ENCODE results near the gene FXYD3. TPM values are rescaled to one million over a fixed set of nuclear protein-coding genes. Genes with fewer than 3 reads are reported as not detected.

FXYD3 gene
- polyA plus RNA-seq, 1 of the 3 experiments (the other 2 are of a cell fraction), result not detected

DNA sequence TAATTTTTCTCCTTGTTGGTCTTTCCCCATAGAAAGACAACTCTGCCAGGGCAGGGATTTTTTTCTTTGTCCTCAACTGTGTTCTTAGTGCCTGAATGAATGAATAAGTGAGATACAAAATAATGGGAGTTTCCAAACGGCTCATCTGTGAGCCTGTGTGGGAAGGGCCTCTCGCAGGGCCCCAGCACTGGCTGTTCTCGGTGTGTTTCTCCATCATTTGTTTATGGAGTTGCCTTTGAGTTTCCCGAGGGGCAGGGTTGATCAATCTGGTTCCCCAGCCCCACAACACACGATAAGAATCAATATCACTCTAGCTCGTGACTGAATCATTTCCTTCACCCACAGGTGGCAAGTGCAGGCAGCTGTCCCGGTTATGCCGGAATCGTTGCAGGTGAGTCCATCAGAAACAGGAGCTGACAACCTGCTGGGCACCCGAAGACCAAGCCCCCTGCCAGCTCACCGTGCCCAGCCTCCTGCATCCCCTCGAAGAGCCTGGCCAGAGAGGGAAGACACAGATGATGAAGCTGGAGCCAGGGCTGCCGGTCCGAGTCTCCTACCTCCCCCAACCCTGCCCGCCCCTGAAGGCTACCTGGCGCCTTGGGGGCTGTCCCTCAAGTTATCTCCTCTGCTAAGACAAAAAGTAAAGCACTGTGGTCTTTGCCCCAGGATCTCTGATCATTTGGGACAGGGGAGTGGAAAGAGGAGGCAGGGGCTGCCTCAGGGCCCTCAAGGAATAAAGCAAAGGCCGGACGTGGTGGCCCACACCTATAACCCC, 53.8 kb downstream of the FXYD3 start:
- H3K9me3 ChIP-seq, result no peaks in the 10 kb centered on the region
- no peaks in the 10 kb centered on the region for H3K9me2 ChIP-seq
- WGBS (ENCODE audit: low lambda C conversion rate), result 67% methylated on average over 17 of the region's 18 CpGs
- H3K27ac ChIP-seq (ENCODE audit: low read depth in 2 of 2, low read length in 1 of 2), result no peak overlapping the region
- H3K27me3 ChIP-seq (ENCODE audit: insufficient read depth), result no peaks in the 10 kb centered on the region
- POLR2A ChIA-PET, result no interaction called here
- peaks cover 8 to 36% of the 10 kb centered on the region in 2 experiments for H3K36me3 ChIP-seq (replicated peaks in 1 of 2; ENCODE audit: control insufficient read depth in 1 of 2, insufficient read depth in 2 of 2, low read length in 1 of 2)
- no peaks in the 10 kb centered on the region for H3K79me2 ChIP-seq (ENCODE audit: insufficient read depth)
- no peak overlapping the region for H3K4me2 ChIP-seq
- no peaks in the 10 kb centered on the region for H4K20me1 ChIP-seq (ENCODE audit: insufficient read depth)
- CTCF ChIA-PET, result no interaction called here
- no peak overlapping the region for H3K9ac ChIP-seq
- no peak for DNase-seq
- TF ChIP-seq, protein P1, sequence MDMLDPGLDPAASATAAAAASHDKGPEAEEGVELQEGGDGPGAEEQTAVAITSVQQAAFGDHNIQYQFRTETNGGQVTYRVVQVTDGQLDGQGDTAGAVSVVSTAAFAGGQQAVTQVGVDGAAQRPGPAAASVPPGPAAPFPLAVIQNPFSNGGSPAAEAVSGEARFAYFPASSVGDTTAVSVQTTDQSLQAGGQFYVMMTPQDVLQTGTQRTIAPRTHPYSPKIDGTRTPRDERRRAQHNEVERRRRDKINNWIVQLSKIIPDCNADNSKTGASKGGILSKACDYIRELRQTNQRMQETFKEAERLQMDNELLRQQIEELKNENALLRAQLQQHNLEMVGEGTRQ (IDR thresholded peaks at IDR 0.05; ENCODE audit: borderline replicate concordance, low read depth, low read length), result no peak
- TF ChIP-seq, protein P2, sequence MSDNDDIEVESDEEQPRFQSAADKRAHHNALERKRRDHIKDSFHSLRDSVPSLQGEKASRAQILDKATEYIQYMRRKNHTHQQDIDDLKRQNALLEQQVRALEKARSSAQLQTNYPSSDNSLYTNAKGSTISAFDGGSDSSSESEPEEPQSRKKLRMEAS (IDR thresholded peaks at IDR 0.05; ENCODE audit: low read depth), result no peak
- TF ChIP-seq GATA2 (CRISPR knock-in tag; IDR thresholded peaks at IDR 0.05), result no peak
- no peak for TF ChIP-seq MEF2A (IDR thresholded peaks at IDR 0.05; ENCODE audit: borderline replicate concordance, low read depth)
- no peak for TF ChIP-seq JUND (IDR thresholded peaks at IDR 0.05)
- no peak for TF ChIP-seq YY1 (IDR thresholded peaks at IDR 0.05; ENCODE audit: low read depth)
- TF ChIP-seq, protein P3, sequence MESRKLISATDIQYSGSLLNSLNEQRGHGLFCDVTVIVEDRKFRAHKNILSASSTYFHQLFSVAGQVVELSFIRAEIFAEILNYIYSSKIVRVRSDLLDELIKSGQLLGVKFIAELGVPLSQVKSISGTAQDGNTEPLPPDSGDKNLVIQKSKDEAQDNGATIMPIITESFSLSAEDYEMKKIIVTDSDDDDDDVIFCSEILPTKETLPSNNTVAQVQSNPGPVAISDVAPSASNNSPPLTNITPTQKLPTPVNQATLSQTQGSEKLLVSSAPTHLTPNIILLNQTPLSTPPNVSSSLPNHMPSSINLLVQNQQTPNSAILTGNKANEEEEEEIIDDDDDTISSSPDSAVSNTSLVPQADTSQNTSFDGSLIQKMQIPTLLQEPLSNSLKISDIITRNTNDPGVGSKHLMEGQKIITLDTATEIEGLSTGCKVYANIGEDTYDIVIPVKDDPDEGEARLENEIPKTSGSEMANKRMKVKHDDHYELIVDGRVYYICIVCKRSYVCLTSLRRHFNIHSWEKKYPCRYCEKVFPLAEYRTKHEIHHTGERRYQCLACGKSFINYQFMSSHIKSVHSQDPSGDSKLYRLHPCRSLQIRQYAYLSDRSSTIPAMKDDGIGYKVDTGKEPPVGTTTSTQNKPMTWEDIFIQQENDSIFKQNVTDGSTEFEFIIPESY (IDR thresholded peaks at IDR 0.05; ENCODE audit: borderline replicate concordance, low read depth), result no peak
- no peak for TF ChIP-seq EP300 (IDR thresholded peaks at IDR 0.05; ENCODE audit: borderline replicate concordance in 1 of 2, low read depth in 1 of 2, low read length in 1 of 2)
- no peak for TF ChIP-seq RCOR1 (IDR thresholded peaks at IDR 0.05; ENCODE audit: low read length)
- TF ChIP-seq ELF1 (IDR thresholded peaks at IDR 0.05), result no peak
- TF ChIP-seq, protein P4, sequence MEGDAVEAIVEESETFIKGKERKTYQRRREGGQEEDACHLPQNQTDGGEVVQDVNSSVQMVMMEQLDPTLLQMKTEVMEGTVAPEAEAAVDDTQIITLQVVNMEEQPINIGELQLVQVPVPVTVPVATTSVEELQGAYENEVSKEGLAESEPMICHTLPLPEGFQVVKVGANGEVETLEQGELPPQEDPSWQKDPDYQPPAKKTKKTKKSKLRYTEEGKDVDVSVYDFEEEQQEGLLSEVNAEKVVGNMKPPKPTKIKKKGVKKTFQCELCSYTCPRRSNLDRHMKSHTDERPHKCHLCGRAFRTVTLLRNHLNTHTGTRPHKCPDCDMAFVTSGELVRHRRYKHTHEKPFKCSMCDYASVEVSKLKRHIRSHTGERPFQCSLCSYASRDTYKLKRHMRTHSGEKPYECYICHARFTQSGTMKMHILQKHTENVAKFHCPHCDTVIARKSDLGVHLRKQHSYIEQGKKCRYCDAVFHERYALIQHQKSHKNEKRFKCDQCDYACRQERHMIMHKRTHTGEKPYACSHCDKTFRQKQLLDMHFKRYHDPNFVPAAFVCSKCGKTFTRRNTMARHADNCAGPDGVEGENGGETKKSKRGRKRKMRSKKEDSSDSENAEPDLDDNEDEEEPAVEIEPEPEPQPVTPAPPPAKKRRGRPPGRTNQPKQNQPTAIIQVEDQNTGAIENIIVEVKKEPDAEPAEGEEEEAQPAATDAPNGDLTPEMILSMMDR (IDR thresholded peaks at IDR 0.05), result no peak
- TF ChIP-seq TEAD4 (IDR thresholded peaks at IDR 0.05; ENCODE audit: borderline replicate concordance, insufficient read depth), result no peak
- no peak for TF ChIP-seq NRF1 (IDR thresholded peaks at IDR 0.05; ENCODE audit: low read depth, low read length)
- TF ChIP-seq, protein P5, sequence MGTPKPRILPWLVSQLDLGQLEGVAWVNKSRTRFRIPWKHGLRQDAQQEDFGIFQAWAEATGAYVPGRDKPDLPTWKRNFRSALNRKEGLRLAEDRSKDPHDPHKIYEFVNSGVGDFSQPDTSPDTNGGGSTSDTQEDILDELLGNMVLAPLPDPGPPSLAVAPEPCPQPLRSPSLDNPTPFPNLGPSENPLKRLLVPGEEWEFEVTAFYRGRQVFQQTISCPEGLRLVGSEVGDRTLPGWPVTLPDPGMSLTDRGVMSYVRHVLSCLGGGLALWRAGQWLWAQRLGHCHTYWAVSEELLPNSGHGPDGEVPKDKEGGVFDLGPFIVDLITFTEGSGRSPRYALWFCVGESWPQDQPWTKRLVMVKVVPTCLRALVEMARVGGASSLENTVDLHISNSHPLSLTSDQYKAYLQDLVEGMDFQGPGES (IDR thresholded peaks at IDR 0.05; ENCODE audit: low read depth, low read length), result no peak
- TF ChIP-seq SIN3A (IDR thresholded peaks at IDR 0.05; ENCODE audit: borderline replicate concordance, low read depth, low read length), result no peak
- no peak overlapping the region for H3K4me3 ChIP-seq (ENCODE audit: low read depth in 2 of 2, low read length in 1 of 2)
- peaks cover 4% of the 10 kb centered on the region for H3F3A ChIP-seq (replicated peaks; ENCODE audit: insufficient read depth)
- H2AFZ ChIP-seq (ENCODE audit: low read depth), result no peak overlapping the region
- no peaks in the 10 kb centered on the region; a peak in 1 of 4 replicates for H3K4me1 ChIP-seq (ENCODE audit: control insufficient read depth in 1 of 2, insufficient read depth in 2 of 2, low read depth in 1 of 2, low read length in 1 of 2)

All from SK-N-SH (cell line).